Retina (tissue), 1 donor: ENCODE measurements around the gene NKTR.

Source experiments
- DNase-seq: peaks from one replicate; pipeline ENCODE4 v3.0.0-alpha.2; 2016

Gene NKTR

DNA sequence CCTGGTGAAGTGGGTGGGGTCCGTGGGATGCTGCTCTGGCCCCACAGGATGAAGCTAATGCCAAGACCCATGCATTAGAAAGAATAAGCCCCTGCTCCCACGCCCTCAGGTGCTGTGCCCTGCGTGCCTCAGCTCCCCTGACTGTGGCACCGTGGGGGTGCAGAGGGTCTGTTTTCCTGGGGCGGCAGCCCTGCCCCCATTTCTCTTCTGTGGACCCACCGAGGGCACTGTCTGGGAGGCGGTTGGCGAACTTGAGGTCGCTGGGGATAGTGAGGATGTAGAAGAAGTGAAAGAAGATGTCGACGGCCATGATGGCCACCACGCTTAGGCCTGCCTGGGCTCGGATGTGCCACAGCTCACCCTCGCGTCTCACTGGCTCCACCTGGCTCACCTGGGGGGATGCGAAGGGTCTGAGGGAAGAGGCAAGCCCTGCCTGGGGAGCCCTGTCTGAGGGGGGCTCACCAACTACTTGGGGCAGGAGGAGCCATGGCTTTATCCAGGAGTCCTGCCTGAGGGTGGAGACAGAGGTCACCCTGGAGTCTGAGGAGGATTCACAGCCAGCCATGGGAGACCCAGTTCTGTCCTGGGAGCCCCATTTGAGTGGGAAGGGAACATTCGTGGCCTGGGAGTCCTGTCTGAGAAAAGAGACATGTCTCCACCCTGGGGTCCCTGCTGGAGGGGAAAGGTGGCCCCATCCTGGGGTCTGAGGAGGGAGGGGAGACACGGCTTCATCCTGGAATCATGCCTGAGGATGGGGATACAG, 97.0 kb downstream of the NKTR start:
- DNase-seq = no peak
